ENCODE measurements around the gene TPI1.

The TPI1 gene

GRCh38 chr12:6839482-6840201, 27.7 kb upstream of the TPI1 start:
- Histone ChIP-seq H3K9me3 (ENCODE audit: control insufficient read depth, low read length) (no peaks in the 10 kb centered on the region), H3K27ac (ENCODE audit: low read depth, low read length, severe bottlenecking) (no peak overlapping the region), H3K4me1 (ENCODE audit: control insufficient read depth, insufficient read depth, low read length, poor library complexity, severe bottlenecking) (no peaks in the 10 kb centered on the region), H3K36me3 (ENCODE audit: control insufficient read depth, insufficient read depth, low read length) (peaks cover 93% of the 10 kb centered on the region), H3K4me3 (ENCODE audit: extremely low read depth, insufficient read depth, low read length, poor library complexity, severe bottlenecking) (no peak overlapping the region)
- WGBS, 2 experiments (ENCODE audit: insufficient coverage in 2 of 2): 75 to 88% methylated on average over 6 to 7 of the region's 10 CpGs

- Histone ChIP-seq H3K4me1 (ENCODE audit: control insufficient read depth, insufficient read depth, low read length, poor library complexity, severe bottlenecking) (no peaks in the 10 kb centered on the region), H3K36me3 (ENCODE audit: control insufficient read depth, insufficient read depth, low read length) (peaks cover 91% of the 10 kb centered on the region), H3K27ac (ENCODE audit: low read depth, low read length, severe bottlenecking) (no peak overlapping the region), H3K4me3 (ENCODE audit: extremely low read depth, insufficient read depth, low read length, poor library complexity, severe bottlenecking) (no peak overlapping the region), H3K9me3 (ENCODE audit: control insufficient read depth, low read length) (no peaks in the 10 kb centered on the region)
- 100% methylated on average over 1 of the region's 1 CpG for WGBS, 2 experiments (ENCODE audit: insufficient coverage in 2 of 2)
Measured at GRCh38 chr12:6840330-6840729, 27.0 kb upstream of the TPI1 start.

- 92 to 94% methylated on average over 20 to 21 of the region's 24 CpGs for WGBS, 2 experiments (ENCODE audit: insufficient coverage in 2 of 2)
- Histone ChIP-seq H3K27ac (ENCODE audit: low read depth, low read length, severe bottlenecking) (peak within 1 kb of the TSS; percentile 16), H3K36me3 (ENCODE audit: control insufficient read depth, insufficient read depth, low read length) (peaks cover 91% of the 10 kb centered on the region), H3K4me3 (ENCODE audit: extremely low read depth, insufficient read depth, low read length, poor library complexity, severe bottlenecking) (no peak within 1 kb of the TSS), H3K9me3 (ENCODE audit: control insufficient read depth, low read length) (no peaks in the 10 kb centered on the region), H3K4me1 (ENCODE audit: control insufficient read depth, insufficient read depth, low read length, poor library complexity, severe bottlenecking) (no peaks in the 10 kb centered on the region)
Measured at GRCh38 chr12:6840761-6841515, 26.4 kb upstream of the TPI1 start, which contains the start of gene GNB3. TSS of gene GNB3 (plus strand) at chr12:6840925. CDS start at chr12:6841288, 363 bp downstream.

- 96 to 100% methylated on average over 3 to 4 of the region's 4 CpGs for WGBS, 2 experiments (ENCODE audit: insufficient coverage in 2 of 2)
- Histone ChIP-seq H3K4me1 (ENCODE audit: control insufficient read depth, insufficient read depth, low read length, poor library complexity, severe bottlenecking) (no peaks in the 10 kb centered on the region), H3K4me3 (ENCODE audit: extremely low read depth, insufficient read depth, low read length, poor library complexity, severe bottlenecking) (no peak overlapping the region), H3K36me3 (ENCODE audit: control insufficient read depth, insufficient read depth, low read length) (peaks cover 91% of the 10 kb centered on the region), H3K27ac (ENCODE audit: low read depth, low read length, severe bottlenecking) (no peak overlapping the region), H3K9me3 (ENCODE audit: control insufficient read depth, low read length) (no peaks in the 10 kb centered on the region)
Measured at GRCh38 chr12:6842075-6842474, 25.3 kb upstream of the TPI1 start.

GRCh38 chr12:6843118-6843902, 24.0 kb upstream of the TPI1 start:
- no peaks in the 10 kb centered on the region for H3K9me3 ChIP-seq (ENCODE audit: control insufficient read depth, low read length)
- 79 to 88% methylated on average over 15 to 16 of the region's 16 CpGs for WGBS, 2 experiments (ENCODE audit: insufficient coverage in 2 of 2)
- peaks cover 88% of the 10 kb centered on the region for H3K36me3 ChIP-seq (ENCODE audit: control insufficient read depth, insufficient read depth, low read length)
- H3K4me3 ChIP-seq (ENCODE audit: extremely low read depth, insufficient read depth, low read length, poor library complexity, severe bottlenecking): no peak overlapping the region
- H3K4me1 ChIP-seq (ENCODE audit: control insufficient read depth, insufficient read depth, low read length, poor library complexity, severe bottlenecking): no peaks in the 10 kb centered on the region
- H3K27ac ChIP-seq (ENCODE audit: low read depth, low read length, severe bottlenecking): no peak overlapping the region

GRCh38 chr12:6845395-6845794, 21.9 kb upstream of the TPI1 start:
- Histone ChIP-seq H3K4me1 (ENCODE audit: control insufficient read depth, insufficient read depth, low read length, poor library complexity, severe bottlenecking) (peaks cover 8% of the 10 kb centered on the region), H3K36me3 (ENCODE audit: control insufficient read depth, insufficient read depth, low read length) (peaks cover 87% of the 10 kb centered on the region), H3K4me3 (ENCODE audit: extremely low read depth, insufficient read depth, low read length, poor library complexity, severe bottlenecking) (no peak overlapping the region), H3K9me3 (ENCODE audit: control insufficient read depth, low read length) (no peaks in the 10 kb centered on the region), H3K27ac (ENCODE audit: low read depth, low read length, severe bottlenecking) (no peak overlapping the region)
- 90 to 92% methylated on average over 16 of the region's 17 CpGs for WGBS, 2 experiments (ENCODE audit: insufficient coverage in 2 of 2)

GRCh38 chr12:6846316-6846869, 20.9 kb upstream of the TPI1 start:
- H3K4me1 ChIP-seq (ENCODE audit: control insufficient read depth, insufficient read depth, low read length, poor library complexity, severe bottlenecking): peaks cover 9% of the 10 kb centered on the region
- no peak overlapping the region for H3K4me3 ChIP-seq (ENCODE audit: extremely low read depth, insufficient read depth, low read length, poor library complexity, severe bottlenecking)
- WGBS, 2 experiments (ENCODE audit: insufficient coverage in 2 of 2): 93 to 94% methylated on average over 4 to 6 of the region's 7 CpGs
- H3K27ac ChIP-seq (ENCODE audit: low read depth, low read length, severe bottlenecking): no peak overlapping the region
- H3K9me3 ChIP-seq (ENCODE audit: control insufficient read depth, low read length): no peaks in the 10 kb centered on the region
- H3K36me3 ChIP-seq (ENCODE audit: control insufficient read depth, insufficient read depth, low read length): peaks cover 83% of the 10 kb centered on the region

GRCh38 chr12:6847676-6848075, 19.7 kb upstream of the TPI1 start:
- no peak overlapping the region for H3K4me3 ChIP-seq (ENCODE audit: extremely low read depth, insufficient read depth, low read length, poor library complexity, severe bottlenecking)
- H3K27ac ChIP-seq (ENCODE audit: low read depth, low read length, severe bottlenecking): no peak overlapping the region
- WGBS, 2 experiments (ENCODE audit: insufficient coverage in 2 of 2): 95 to 100% methylated on average over 2 of the region's 2 CpGs
- no peaks in the 10 kb centered on the region for H3K9me3 ChIP-seq (ENCODE audit: control insufficient read depth, low read length)
- H3K4me1 ChIP-seq (ENCODE audit: control insufficient read depth, insufficient read depth, low read length, poor library complexity, severe bottlenecking): peaks cover 9% of the 10 kb centered on the region
- H3K36me3 ChIP-seq (ENCODE audit: control insufficient read depth, insufficient read depth, low read length): peaks cover 71% of the 10 kb centered on the region

- H3K4me1 ChIP-seq (ENCODE audit: control insufficient read depth, insufficient read depth, low read length, poor library complexity, severe bottlenecking): peaks cover 21% of the 10 kb centered on the region
- WGBS, 2 experiments (ENCODE audit: insufficient coverage in 2 of 2): 93 to 94% methylated on average over 2 of the region's 2 CpGs
- no peak overlapping the region for H3K4me3 ChIP-seq (ENCODE audit: extremely low read depth, insufficient read depth, low read length, poor library complexity, severe bottlenecking)
- H3K9me3 ChIP-seq (ENCODE audit: control insufficient read depth, low read length): no peaks in the 10 kb centered on the region
- peaks cover 61% of the 10 kb centered on the region for H3K36me3 ChIP-seq (ENCODE audit: control insufficient read depth, insufficient read depth, low read length)
- H3K27ac ChIP-seq (ENCODE audit: low read depth, low read length, severe bottlenecking): no peak overlapping the region
Measured at GRCh38 chr12:6849427-6849826, 17.9 kb upstream of the TPI1 start.

- Histone ChIP-seq H3K36me3 (ENCODE audit: control insufficient read depth, insufficient read depth, low read length) (peaks cover 58% of the 10 kb centered on the region), H3K4me3 (ENCODE audit: extremely low read depth, insufficient read depth, low read length, poor library complexity, severe bottlenecking) (peak overlapping the region; percentile 72), H3K4me1 (ENCODE audit: control insufficient read depth, insufficient read depth, low read length, poor library complexity, severe bottlenecking) (peaks cover 21% of the 10 kb centered on the region), H3K9me3 (ENCODE audit: control insufficient read depth, low read length) (no peaks in the 10 kb centered on the region), H3K27ac (ENCODE audit: low read depth, low read length, severe bottlenecking) (peak overlapping the region; percentile 86)
- 82 to 85% methylated on average over 8 of the region's 10 CpGs for WGBS, 2 experiments (ENCODE audit: insufficient coverage in 2 of 2)
Measured at GRCh38 chr12:6849976-6850560, 17.3 kb upstream of the TPI1 start.

All from mesodermal cell (in vitro differentiated cells).